Astrocyte of the cerebellum (primary cell): ENCODE measurements around the gene LINC00237.

Experiments
- DNase-seq: peaks from one replicate; pipeline ENCODE4 v3.0.0-alpha.2; 2011; ENCODE audit warnings: low read depth
- H3K4me3 ChIP-seq: 2 replicates; pipeline ENCODE4 v1.5.1; 2011; ENCODE audit warnings: mild to moderate bottlenecking, low read depth, low read length, moderate library complexity
- CTCF ChIP-seq: IDR thresholded peaks from 2 replicates; pipeline ENCODE4 v1.5.1; 2012; ENCODE audit warnings: low read length, low read depth, moderate library complexity, mild to moderate bottlenecking; ENCODE audit errors: missing control alignments
- in situ Hi-C: cut with HindIII; loops from 2 replicates; pipeline ENCODE4 v1.10.0; 2017; ENCODE audit warnings: low sequenced_read_pairs

The LINC00237 gene

GRCh38 chr20:21106171-21107017 is at the start of gene LINC00237:
Gene LINC00237, minus strand, starts transcription at chr20:21106358.
- in situ Hi-C loops: no loop called here
- no peak for TF ChIP-seq CTCF
- H3K4me3 ChIP-seq: no peak within 1 kb of the TSS
- no peak for DNase-seq

GRCh38 chr20:21155268-21155667 is 49.1 kb upstream of the LINC00237 start:
- in situ Hi-C loops: no loop called here
- no peak overlapping the region for H3K4me3 ChIP-seq
- no peak for TF ChIP-seq CTCF
- DNase-seq: no peak

- in situ Hi-C loops: no loop called here
- no peak for DNase-seq
- no peak for TF ChIP-seq CTCF
Observed at GRCh38 chr20:21154692-21155091, 48.5 kb upstream of the LINC00237 start.

GRCh38 chr20:21151791-21152190 is 45.6 kb upstream of the LINC00237 start:
- no peak overlapping the region for H3K4me3 ChIP-seq
- in situ Hi-C loops: no loop called here
- DNase-seq: no peak
- no peak for TF ChIP-seq CTCF

More at GRCh38 chr20:21154692-21155091, 48.5 kb upstream of the LINC00237 start:
- H3K4me3 ChIP-seq: no peak overlapping the region

DNA sequence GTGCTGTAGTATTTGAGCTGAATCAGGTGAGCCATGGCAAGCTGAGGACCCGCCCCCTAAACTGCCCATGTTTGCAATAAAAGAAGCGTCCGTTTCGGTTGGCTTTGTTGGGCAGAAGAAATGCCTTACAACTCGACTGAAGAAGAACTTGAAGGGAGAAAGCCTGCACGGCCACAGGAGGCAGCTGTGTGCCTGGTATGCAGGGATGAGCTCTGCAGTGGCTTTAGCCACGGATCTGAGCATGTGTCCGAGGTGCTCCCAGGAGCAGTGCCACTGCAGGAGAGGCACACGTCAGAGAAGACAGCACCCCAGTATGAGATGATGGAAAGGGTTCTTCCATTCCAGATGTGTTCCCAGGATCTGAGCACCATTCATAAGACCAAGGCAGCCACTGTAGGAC is 43.2 kb upstream of the LINC00237 start:
- in situ Hi-C loops: no loop called here
- H3K4me3 ChIP-seq: no peak overlapping the region
- no peak for DNase-seq
- TF ChIP-seq CTCF: no peak

- DNase-seq: no peak
- in situ Hi-C loops: no loop called here
- TF ChIP-seq CTCF: no peak
- no peak overlapping the region for H3K4me3 ChIP-seq
Observed at GRCh38 chr20:21147593-21147992, 41.4 kb upstream of the LINC00237 start.
